ENCODE measurements around the gene ZNF84.

GRCh38 chr12:133026996-133027395 is 10.3 kb upstream of the ZNF84 start:
- TF ChIP-seq CTCF (conservative IDR thresholded peaks at IDR 0.05; ENCODE audit: low read depth, low read length): no peak
- TF ChIP-seq EZH2 (IDR thresholded peaks at IDR 0.05; ENCODE audit: borderline replicate concordance, low read depth, low read length, poor library complexity, severe bottlenecking): no peak

Data from A673 (cell line).